T-cell (primary cell): ENCODE measurements around the gene PPP4R4. TPM values are rescaled to one million over a fixed set of nuclear protein-coding genes. Genes with fewer than 3 reads are reported as not detected.
A peak's percentile ranks its signal among the peaks of the same experiment; 100 is the strongest.

Source experiments
- ATAC-seq, 4 experiments: fragments of 200-7000 bp in 3 of 4; fragments of 150-1000 bp in 1 of 4; cut with Tn5 transposase; replicated peaks in 1 of 4; 1 replicate in 3 of 4; 2 replicates in 1 of 4; pipeline ENCODE4 v1.10.0; 2021; ENCODE audit warnings: moderate library complexity in 3 of 4, mild to moderate bottlenecking in 2 of 4, moderate number of reproducible peaks in 1 of 4
- CTCF ChIA-PET, 2 donors: fragments of 300-600 bp; sonication (Branson Sonifier 250); formaldehyde crosslinking; loops; one replicate each; lab custom pipeline; 2022; ENCODE audit warnings: antibody characterized with exemption in 2 of 2; lab: Charles Lee
- POLR2A ChIA-PET, 2 donors: fragments of 300-600 bp; sonication (Branson Sonifier 250); formaldehyde crosslinking; loops; one replicate each; lab custom pipeline; 2022; ENCODE audit warnings: antibody characterized with exemption in 2 of 2; lab: Charles Lee
- DNase-seq, 35 experiments: peaks; one replicate each; pipeline versions ENCODE4 v3.0.0 to v3.0.0-alpha.2; 2013 to 2023
- H3K27ac ChIP-seq: one replicate; pipeline ENCODE4 v1.5.1; 2013; ENCODE audit warnings: low read length
- H3K27me3 ChIP-seq, 2 experiments: replicated peaks in 1 of 2; 1 replicate in 1 of 2; 2 replicates in 1 of 2; pipeline versions ENCODE4 v1.6.1 to v1.7.0; 2013; ENCODE audit warnings: low read length in 1 of 2, mixed read lengths in 1 of 2; ENCODE audit not compliant: control insufficient read depth in 2 of 2, insufficient read depth in 2 of 2; ENCODE audit errors: extremely low read depth in 1 of 2
- H3K36me3 ChIP-seq, 2 donors: 1 replicate in 1 of 2; 2 replicates in 1 of 2; pipeline versions ENCODE4 v1.6.1 to v1.7.0; 2013; ENCODE audit warnings: low read length in 1 of 2; ENCODE audit not compliant: control insufficient read depth in 2 of 2, insufficient read depth in 1 of 2; ENCODE audit errors: extremely low read depth in 1 of 2
- H3K4me1 ChIP-seq, 2 experiments: 1 replicate in 1 of 2; 2 replicates in 1 of 2; pipeline versions ENCODE4 v1.6.1 to v1.7.0; 2013; ENCODE audit warnings: low read length in 2 of 2, mixed read lengths in 1 of 2; ENCODE audit not compliant: insufficient read depth in 2 of 2, control insufficient read depth in 1 of 2; ENCODE audit errors: extremely low read depth in 1 of 2
- H3K4me3 ChIP-seq, 2 donors: 1 replicate in 1 of 2; 2 replicates in 1 of 2; pipeline versions ENCODE4 v1.5.1 to v1.7.0; 2013; ENCODE audit warnings: mild to moderate bottlenecking in 2 of 2, low read length in 1 of 2, moderate library complexity in 1 of 2; ENCODE audit not compliant: control insufficient read depth in 1 of 2; ENCODE audit errors: extremely low read depth in 1 of 2
- H3K9me3 ChIP-seq: 2 replicates; pipeline ENCODE4 v1.7.0; 2013
- H3K27ac Mint-ChIP-seq, 2 donors: one replicate each; pipeline ENCODE4 v1.8.0; 2020 to 2021; ENCODE audit warnings: mild to moderate bottlenecking in 2 of 2, mixed read lengths in 2 of 2
- H3K27me3 Mint-ChIP-seq, 2 donors: one replicate each; pipeline ENCODE4 v1.8.0; 2021 to 2022; ENCODE audit warnings: mixed read lengths in 2 of 2
- H3K36me3 Mint-ChIP-seq: one replicate; pipeline ENCODE4 v1.8.0; 2021; ENCODE audit warnings: mixed read lengths
- H3K4me1 Mint-ChIP-seq, 3 donors: one replicate each; pipeline ENCODE4 v1.8.0; 2020 to 2022; ENCODE audit warnings: mixed read lengths in 3 of 3, mild to moderate bottlenecking in 1 of 3
- H3K4me3 Mint-ChIP-seq, 3 donors: one replicate each; pipeline ENCODE4 v1.8.0; 2020 to 2022; ENCODE audit warnings: mild to moderate bottlenecking in 3 of 3, mixed read lengths in 3 of 3, moderate library complexity in 3 of 3
- H3K9me3 Mint-ChIP-seq, 3 donors: one replicate each; pipeline ENCODE4 v1.8.0; 2020 to 2022; ENCODE audit warnings: mixed read lengths in 3 of 3
- WGBS: methylation state at CpG from one replicate; pipeline ENCODE4 v1.1.5; 2013; ENCODE audit warnings: missing lambda C conversion rate; ENCODE audit not compliant: insufficient coverage; 5-methylcytosine and 5-hydroxymethylcytosine counted together
- total RNA-seq, 35 experiments: library from RNA in 6 of 35; stranded (reverse) in 6 of 35; fragments of 120-200 nt in 1 of 35; gene quantifications; one replicate each; pipeline versions ENCODE4 v1.2.1 to v1.2.4 and lab custom pipeline; 2013 to 2026

Gene PPP4R4
- total RNA-seq, 5 donors from 2014 or later (not counting 1 experiment from before 2014, with no cell fraction given): 0.41 to 2.5 (median 1.3) TPM

GRCh38 chr14:94172545-94172944, 1.6 kb upstream of the PPP4R4 start:
- Histone ChIP-seq H3K4me1 (peaks cover 3 to 19% of the 10 kb centered on the region in 2 experiments), H3K27me3 (peaks cover 12% of the 10 kb centered on the region in 2 experiments), H3K36me3 (no peaks in the 10 kb centered on the region), H3K4me3 (no peak overlapping the region), H3K9me3 (no peaks in the 10 kb centered on the region), H3K27ac (no peak overlapping the region)
- 33% methylated on average over 1 of the region's 5 CpGs for WGBS
- ChIA-PET POLR2A (interaction anchor here in 1 of 2 donors (1.2 kb wide), 1 partner anchor 91 kb away, joined by 5 read pairs; the partner anchor contains the start of genes DDX24 and IFI27L1), CTCF (interaction anchor here in 1 of 2 donors (2.0 kb wide), 1 partner anchor 40 kb away, joined by 6 read pairs; no protein-coding TSS in a partner anchor)
- Mint-ChIP-seq H3K36me3 (no peaks in the 10 kb centered on the region), H3K4me3 (peak overlapping the region; percentile 79 to 88 (median 83)), H3K9me3 (no peaks in the 10 kb centered on the region), H3K27ac (peak overlapping the region in 1 of 2 donors; percentile 58), H3K4me1 (peaks cover 15 to 26% (median 23%) of the 10 kb centered on the region in 3 donors), H3K27me3 (peaks cover 0 to 10% of the 10 kb centered on the region in 2 donors)
- DNase-seq: no peak
- no peak for ATAC-seq

GRCh38 chr14:94173471-94173884, 644 bp upstream of the PPP4R4 start:
- ChIA-PET CTCF (interaction anchor here in 1 of 2 donors (0.7 to 1.8 kb wide), 3 partner anchors 19 to 202 kb away, joined by 3 to 6 read pairs (median 3); no protein-coding TSS in a partner anchor), POLR2A (interaction anchor here in 1 of 2 donors (1.2 kb wide), 1 partner anchor 92 kb away, joined by 5 read pairs; the partner anchor contains the start of genes DDX24 and IFI27L1)
- Mint-ChIP-seq H3K9me3 (no peaks in the 10 kb centered on the region), H3K4me3 (peak overlapping the region; percentile 79 to 88 (median 83)), H3K4me1 (peaks cover 15 to 26% (median 23%) of the 10 kb centered on the region in 3 donors), H3K36me3 (no peaks in the 10 kb centered on the region), H3K27me3 (peaks cover 0 to 10% of the 10 kb centered on the region in 2 donors), H3K27ac (peak overlapping the region; percentile 48 to 76)
- peaks cover 12 to 14% of the 10 kb centered on the region in 2 experiments for H3K27me3 ChIP-seq
- peaks cover 3 to 19% of the 10 kb centered on the region in 2 experiments for H3K4me1 ChIP-seq
- WGBS: 2% methylated on average over 12 of the region's 20 CpGs
- ATAC-seq (no peak), DNase-seq (peak in 5 of 35 experiments; percentile 5 to 27 (median 11))
- no peak overlapping the region for H3K27ac ChIP-seq
- no peaks in the 10 kb centered on the region for H3K9me3 ChIP-seq
- no peaks in the 10 kb centered on the region for H3K36me3 ChIP-seq
- peak overlapping the region; percentile 60 to 65 for H3K4me3 ChIP-seq

GRCh38 chr14:94174604-94175010, 485 bp downstream of the PPP4R4 start:
- Mint-ChIP-seq H3K4me1 (peaks cover 15 to 26% (median 23%) of the 10 kb centered on the region in 3 donors), H3K36me3 (no peaks in the 10 kb centered on the region), H3K27me3 (peaks cover 0 to 10% of the 10 kb centered on the region in 2 donors), H3K27ac (no peak overlapping the region), H3K9me3 (no peaks in the 10 kb centered on the region), H3K4me3 (peak overlapping the region; percentile 61 to 88 (median 75))
- Histone ChIP-seq H3K4me3 (peak overlapping the region; percentile 51 to 65), H3K27me3 (peaks cover 12 to 14% of the 10 kb centered on the region in 2 experiments), H3K4me1 (peaks cover 3 to 19% of the 10 kb centered on the region in 2 experiments), H3K27ac (no peak overlapping the region), H3K9me3 (no peaks in the 10 kb centered on the region), H3K36me3 (no peaks in the 10 kb centered on the region)
- WGBS: under 1% methylated on average over 21 of the region's 39 CpGs
- DNase-seq: no peak
- ChIA-PET CTCF (interaction anchor here (0.9 to 1.8 kb wide), 4 partner anchors 34 to 235 kb away, joined by 3 to 8 read pairs (median 6); no protein-coding TSS in a partner anchor), POLR2A (interaction anchor here in 1 of 2 donors (0.9 kb wide), 1 partner anchor 16 kb away, joined by 3 read pairs; no protein-coding TSS in a partner anchor)
- no peak for ATAC-seq

GRCh38 chr14:94175011-94175745, 1.1 kb downstream of the PPP4R4 start:
- Mint-ChIP-seq H3K4me3 (peak overlapping the region; percentile 75 to 88 (median 80)), H3K27me3 (peaks cover 0 to 10% of the 10 kb centered on the region in 2 donors), H3K9me3 (no peaks in the 10 kb centered on the region), H3K36me3 (no peaks in the 10 kb centered on the region), H3K4me1 (peaks cover 16 to 26% (median 23%) of the 10 kb centered on the region in 3 donors), H3K27ac (peak overlapping the region; percentile 34 to 75)
- POLR2A ChIA-PET: interaction anchor here in 1 of 2 donors (0.6 to 0.9 kb wide), 2 partner anchors 17 to 46 kb away, joined by 3 read pairs; no protein-coding TSS in a partner anchor
- WGBS: 6% methylated on average over 25 of the region's 30 CpGs
- CTCF ChIA-PET: interaction anchor here (0.6 to 1.8 kb wide), 10 partner anchors 34 to 235 kb away, joined by 3 to 8 read pairs (median 3); no protein-coding TSS in a partner anchor
- Histone ChIP-seq H3K27ac (no peak overlapping the region), H3K9me3 (no peaks in the 10 kb centered on the region), H3K4me3 (peak overlapping the region in 1 of 2 donors; percentile 65), H3K36me3 (no peaks in the 10 kb centered on the region), H3K4me1 (peaks cover 3 to 19% of the 10 kb centered on the region in 2 experiments), H3K27me3 (peaks cover 12 to 14% of the 10 kb centered on the region in 2 experiments)
- ATAC-seq (no peak), DNase-seq (peak in 3 of 35 experiments; percentile 5 to 21 (median 16))

- ATAC-seq: no peak
- WGBS: 58% methylated on average over 2 of the region's 7 CpGs
- no peak for DNase-seq
- ChIA-PET CTCF (interaction anchor here (0.6 to 1.4 kb wide), 5 partner anchors 35 to 125 kb away, joined by 3 to 5 read pairs (median 3); no protein-coding TSS in a partner anchor), POLR2A (no interaction called here)
- Mint-ChIP-seq H3K36me3 (no peaks in the 10 kb centered on the region), H3K4me3 (peak overlapping the region; percentile 75 to 88 (median 80)), H3K9me3 (no peaks in the 10 kb centered on the region), H3K27me3 (peaks cover 0 to 10% of the 10 kb centered on the region in 2 donors), H3K4me1 (peaks cover 22 to 30% (median 28%) of the 10 kb centered on the region in 3 donors), H3K27ac (peak overlapping the region; percentile 53 to 75)
- Histone ChIP-seq H3K4me3 (no peak overlapping the region), H3K36me3 (no peaks in the 10 kb centered on the region), H3K4me1 (peaks cover 3 to 22% of the 10 kb centered on the region in 2 experiments), H3K27me3 (peaks cover 12 to 14% of the 10 kb centered on the region in 2 experiments), H3K27ac (no peak overlapping the region), H3K9me3 (no peaks in the 10 kb centered on the region)
These were observed 1.6 kb downstream of the PPP4R4 start for GRCh38 chr14:94175747-94176146.

- H3K27me3 ChIP-seq: peaks cover 12 to 15% of the 10 kb centered on the region in 2 experiments
- H3K27me3 Mint-ChIP-seq: peaks cover 0 to 10% of the 10 kb centered on the region in 2 donors
- H3K4me1 Mint-ChIP-seq: peaks cover 28 to 34% (median 31%) of the 10 kb centered on the region in 3 donors
- ChIA-PET POLR2A (no interaction called here), CTCF (no interaction called here)
- H3K36me3 ChIP-seq: no peaks in the 10 kb centered on the region
- no CpG with 5 or more reads among the region's 3 CpGs for WGBS
- ATAC-seq (no peak), DNase-seq (no peak)
- H3K27ac ChIP-seq: no peak overlapping the region
- no peak overlapping the region for H3K4me3 Mint-ChIP-seq
- no peaks in the 10 kb centered on the region for H3K36me3 Mint-ChIP-seq
- peak overlapping the region; percentile 31 to 38 for H3K27ac Mint-ChIP-seq
- no peaks in the 10 kb centered on the region for H3K9me3 ChIP-seq
- no peak overlapping the region for H3K4me3 ChIP-seq
- no peaks in the 10 kb centered on the region for H3K9me3 Mint-ChIP-seq
- peaks cover 3 to 22% of the 10 kb centered on the region in 2 experiments for H3K4me1 ChIP-seq
These were observed 2.7 kb downstream of the PPP4R4 start for GRCh38 chr14:94176808-94177207.
